GM23338 (cell line): ENCODE data around the gene SPATA31C1. TPM values are rescaled to one million over a fixed set of nuclear protein-coding genes. Genes with fewer than 3 reads are reported as not detected.

ENCODE experiments used
- JUNB ChIP-seq: IDR thresholded peaks from one replicate; pipeline ENCODE4 v1.6.1; 2016; ENCODE audit warnings: antibody characterized with exemption; ENCODE audit not compliant: unreplicated experiment
- POLR2AphosphoS5 ChIP-seq: IDR thresholded peaks from 2 replicates; pipeline ENCODE4 v1.6.1; 2016; ENCODE audit warnings: antibody characterized with exemption, low read depth
- REST ChIP-seq: IDR thresholded peaks from one replicate; pipeline ENCODE4 v1.6.1; 2018; ENCODE audit warnings: antibody characterized with exemption; ENCODE audit not compliant: unreplicated experiment
- STAT1 ChIP-seq: IDR thresholded peaks from one replicate; pipeline ENCODE4 v1.6.1; 2016; ENCODE audit warnings: antibody characterized with exemption; ENCODE audit not compliant: unreplicated experiment
- ZNF114 ChIP-seq: fragments of 250-450 bp; sonication (Bioruptor Pico); IDR thresholded peaks from 2 replicates; pipeline ENCODE4 v1.5.0; 2020; ENCODE audit warnings: mild to moderate bottlenecking, moderate library complexity
- ZNF462 ChIP-seq: fragments of 250-450 bp; sonication (Bioruptor Pico); IDR thresholded peaks from 2 replicates; pipeline ENCODE4 v1.5.0; 2020; ENCODE audit warnings: mild to moderate bottlenecking, moderate library complexity
- polyA plus RNA-seq: library from polyadenylated mRNA; unstranded; fragments of >200 nt; fragmentation: Nextera tagmentation; extraction: Ambion mirVana; gene quantifications from 2 replicates; pipeline ENCODE4 v1.2.1, GENCODE V29; 2016
- total RNA-seq: library from RNA; depleted of rRNA; stranded (reverse); fragments of >200 nt; shearing (Covaris generic); gene quantifications from 2 replicates; pipeline ENCODE4 v1.2.3, GENCODE V29; 2014

SPATA31C1 gene
- total and polyA plus RNA-seq, 2 experiments from 2014 or later, result not detected

GRCh38 chr9:87883990-87884389, 33.8 kb upstream of the SPATA31C1 start (continued):
- 0 out of 2 replicates have a peak, but pooled peaks have one; percentile 12 for TF ChIP-seq ZNF462 (CRISPR knock-in tag)
- TF ChIP-seq REST, result no peak
- no peak for TF ChIP-seq POLR2AphosphoS5
- TF ChIP-seq ZNF114 (CRISPR knock-in tag), result no peak
- no peak for TF ChIP-seq JUNB
- TF ChIP-seq STAT1, result no peak
